ENCODE results near the gene SPOPL.

DNA sequence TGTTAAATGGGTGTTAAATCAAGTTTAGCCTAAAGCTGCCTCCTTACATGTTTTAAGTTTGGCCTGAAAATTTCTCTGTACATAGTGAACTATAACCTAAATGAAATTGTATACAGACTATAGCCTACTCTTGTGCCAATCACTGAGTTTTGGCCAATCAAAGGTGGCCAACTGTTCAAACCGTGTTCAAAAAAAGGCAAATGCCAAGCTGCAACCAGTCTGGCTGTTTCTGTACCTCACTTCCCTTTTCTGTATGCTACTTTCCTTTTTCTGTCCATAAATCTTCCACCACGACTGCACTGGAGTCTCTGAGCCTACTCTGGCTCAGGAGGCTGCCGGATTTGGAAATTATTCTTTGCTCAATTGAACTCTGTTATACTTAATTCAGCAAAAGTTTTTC, 121.0 kb downstream of the SPOPL start:
- TF ChIP-seq, protein P1, sequence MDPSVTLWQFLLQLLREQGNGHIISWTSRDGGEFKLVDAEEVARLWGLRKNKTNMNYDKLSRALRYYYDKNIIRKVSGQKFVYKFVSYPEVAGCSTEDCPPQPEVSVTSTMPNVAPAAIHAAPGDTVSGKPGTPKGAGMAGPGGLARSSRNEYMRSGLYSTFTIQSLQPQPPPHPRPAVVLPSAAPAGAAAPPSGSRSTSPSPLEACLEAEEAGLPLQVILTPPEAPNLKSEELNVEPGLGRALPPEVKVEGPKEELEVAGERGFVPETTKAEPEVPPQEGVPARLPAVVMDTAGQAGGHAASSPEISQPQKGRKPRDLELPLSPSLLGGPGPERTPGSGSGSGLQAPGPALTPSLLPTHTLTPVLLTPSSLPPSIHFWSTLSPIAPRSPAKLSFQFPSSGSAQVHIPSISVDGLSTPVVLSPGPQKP (IDR thresholded peaks at IDR 0.05; ENCODE audit: borderline replicate concordance, low read depth, low read length), result no peak
- TF ChIP-seq, protein P2, sequence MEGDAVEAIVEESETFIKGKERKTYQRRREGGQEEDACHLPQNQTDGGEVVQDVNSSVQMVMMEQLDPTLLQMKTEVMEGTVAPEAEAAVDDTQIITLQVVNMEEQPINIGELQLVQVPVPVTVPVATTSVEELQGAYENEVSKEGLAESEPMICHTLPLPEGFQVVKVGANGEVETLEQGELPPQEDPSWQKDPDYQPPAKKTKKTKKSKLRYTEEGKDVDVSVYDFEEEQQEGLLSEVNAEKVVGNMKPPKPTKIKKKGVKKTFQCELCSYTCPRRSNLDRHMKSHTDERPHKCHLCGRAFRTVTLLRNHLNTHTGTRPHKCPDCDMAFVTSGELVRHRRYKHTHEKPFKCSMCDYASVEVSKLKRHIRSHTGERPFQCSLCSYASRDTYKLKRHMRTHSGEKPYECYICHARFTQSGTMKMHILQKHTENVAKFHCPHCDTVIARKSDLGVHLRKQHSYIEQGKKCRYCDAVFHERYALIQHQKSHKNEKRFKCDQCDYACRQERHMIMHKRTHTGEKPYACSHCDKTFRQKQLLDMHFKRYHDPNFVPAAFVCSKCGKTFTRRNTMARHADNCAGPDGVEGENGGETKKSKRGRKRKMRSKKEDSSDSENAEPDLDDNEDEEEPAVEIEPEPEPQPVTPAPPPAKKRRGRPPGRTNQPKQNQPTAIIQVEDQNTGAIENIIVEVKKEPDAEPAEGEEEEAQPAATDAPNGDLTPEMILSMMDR (conservative IDR thresholded peaks at IDR 0.05; ENCODE audit: low read depth, low read length), result no peak
- TF ChIP-seq, protein P3, sequence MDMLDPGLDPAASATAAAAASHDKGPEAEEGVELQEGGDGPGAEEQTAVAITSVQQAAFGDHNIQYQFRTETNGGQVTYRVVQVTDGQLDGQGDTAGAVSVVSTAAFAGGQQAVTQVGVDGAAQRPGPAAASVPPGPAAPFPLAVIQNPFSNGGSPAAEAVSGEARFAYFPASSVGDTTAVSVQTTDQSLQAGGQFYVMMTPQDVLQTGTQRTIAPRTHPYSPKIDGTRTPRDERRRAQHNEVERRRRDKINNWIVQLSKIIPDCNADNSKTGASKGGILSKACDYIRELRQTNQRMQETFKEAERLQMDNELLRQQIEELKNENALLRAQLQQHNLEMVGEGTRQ (IDR thresholded peaks at IDR 0.05; ENCODE audit: low read depth, low read length), result no peak
- TF ChIP-seq POLR2A (IDR thresholded peaks at IDR 0.05; ENCODE audit: low read depth, low read length), result no peak
- no peak for TF ChIP-seq MAZ (IDR thresholded peaks at IDR 0.05; ENCODE audit: borderline replicate concordance, low read depth, low read length)
- TF ChIP-seq BHLHE40 (IDR thresholded peaks at IDR 0.05; ENCODE audit: low read depth, low read length), result no peak
- no peak for TF ChIP-seq MXI1 (IDR thresholded peaks at IDR 0.05; ENCODE audit: borderline replicate concordance, low read depth, low read length)
- no peak for TF ChIP-seq CEBPB (IDR thresholded peaks at IDR 0.05; ENCODE audit: low read depth, low read length)
- TF ChIP-seq RFX5 (IDR thresholded peaks at IDR 0.05; ENCODE audit: low read depth, low read length), result no peak
- TF ChIP-seq SMC3 (IDR thresholded peaks at IDR 0.05; ENCODE audit: low read depth, low read length), result no peak
- no peak for TF ChIP-seq FOS (IDR thresholded peaks at IDR 0.05; ENCODE audit: low read depth, low read length)
- no peak for TF ChIP-seq RCOR1 (IDR thresholded peaks at IDR 0.05; ENCODE audit: insufficient replicate concordance, low read length)
- TF ChIP-seq RAD21 (IDR thresholded peaks at IDR 0.05; ENCODE audit: low read length), result no peak
